ENCODE measurements around the gene SLC12A3.

Gene SLC12A3

DNA sequence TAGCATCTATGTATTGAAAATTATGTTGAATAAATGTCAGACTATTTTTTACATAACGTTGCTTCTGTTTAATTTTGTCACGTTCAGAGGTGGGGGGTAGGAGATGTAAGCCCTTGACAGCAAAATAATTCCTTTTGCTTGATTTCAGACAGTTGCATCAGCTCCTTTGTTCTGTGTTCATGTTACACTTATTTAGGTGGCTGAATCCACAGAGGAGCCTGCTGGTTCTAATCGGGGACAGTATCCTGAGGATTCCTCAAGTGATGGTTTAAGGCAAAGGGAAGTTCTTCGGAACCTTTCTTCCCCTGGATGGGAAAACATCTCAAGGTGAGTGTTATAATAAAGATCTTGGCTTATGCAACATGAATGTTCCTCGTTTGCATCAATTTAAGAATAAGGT is 71.5 kb downstream of the SLC12A3 start:
- Histone ChIP-seq H3F3A (ENCODE audit: low read depth) (no peaks in the 10 kb centered on the region), H3K9ac (ENCODE audit: low read depth, low read length, poor library complexity, severe bottlenecking) (peak overlapping the region; percentile 92), H4K20me1 (ENCODE audit: insufficient read depth, low read length, poor library complexity, severe bottlenecking) (peaks cover 40% of the 10 kb centered on the region), H3K9me2 (replicated peaks; ENCODE audit: low read depth, low read length) (no peaks in the 10 kb centered on the region), H3K9me3 (ENCODE audit: insufficient read depth, low read depth, low read length) (no peaks in the 10 kb centered on the region), H3K27me3 (ENCODE audit: insufficient read depth, low read length, poor library complexity, severe bottlenecking) (no peaks in the 10 kb centered on the region), H3K4me2 (ENCODE audit: low read depth, low read length, poor library complexity, severe bottlenecking) (peak overlapping the region; percentile 87), H2AFZ (ENCODE audit: low read length) (no peak overlapping the region), H3K79me2 (ENCODE audit: insufficient read depth, low read length) (peaks cover 70% of the 10 kb centered on the region), H3K4me3 (ENCODE audit: low read length, poor library complexity, severe bottlenecking) (peak overlapping the region; percentile 60), H3K36me3 (ENCODE audit: insufficient read depth, low read length) (peaks cover 60% of the 10 kb centered on the region; the same call in 1 of the 2 replicates), H3K4me1 (ENCODE audit: insufficient read depth, low read length, poor library complexity, severe bottlenecking) (peaks cover 46% of the 10 kb centered on the region)
- no peak for TF ChIP-seq EZH2phosphoT487 (IDR thresholded peaks at IDR 0.05; ENCODE audit: borderline replicate concordance)
- TF ChIP-seq, protein P1, sequence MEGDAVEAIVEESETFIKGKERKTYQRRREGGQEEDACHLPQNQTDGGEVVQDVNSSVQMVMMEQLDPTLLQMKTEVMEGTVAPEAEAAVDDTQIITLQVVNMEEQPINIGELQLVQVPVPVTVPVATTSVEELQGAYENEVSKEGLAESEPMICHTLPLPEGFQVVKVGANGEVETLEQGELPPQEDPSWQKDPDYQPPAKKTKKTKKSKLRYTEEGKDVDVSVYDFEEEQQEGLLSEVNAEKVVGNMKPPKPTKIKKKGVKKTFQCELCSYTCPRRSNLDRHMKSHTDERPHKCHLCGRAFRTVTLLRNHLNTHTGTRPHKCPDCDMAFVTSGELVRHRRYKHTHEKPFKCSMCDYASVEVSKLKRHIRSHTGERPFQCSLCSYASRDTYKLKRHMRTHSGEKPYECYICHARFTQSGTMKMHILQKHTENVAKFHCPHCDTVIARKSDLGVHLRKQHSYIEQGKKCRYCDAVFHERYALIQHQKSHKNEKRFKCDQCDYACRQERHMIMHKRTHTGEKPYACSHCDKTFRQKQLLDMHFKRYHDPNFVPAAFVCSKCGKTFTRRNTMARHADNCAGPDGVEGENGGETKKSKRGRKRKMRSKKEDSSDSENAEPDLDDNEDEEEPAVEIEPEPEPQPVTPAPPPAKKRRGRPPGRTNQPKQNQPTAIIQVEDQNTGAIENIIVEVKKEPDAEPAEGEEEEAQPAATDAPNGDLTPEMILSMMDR (conservative IDR thresholded peaks at IDR 0.05; ENCODE audit: low read length): no peak

DNA sequence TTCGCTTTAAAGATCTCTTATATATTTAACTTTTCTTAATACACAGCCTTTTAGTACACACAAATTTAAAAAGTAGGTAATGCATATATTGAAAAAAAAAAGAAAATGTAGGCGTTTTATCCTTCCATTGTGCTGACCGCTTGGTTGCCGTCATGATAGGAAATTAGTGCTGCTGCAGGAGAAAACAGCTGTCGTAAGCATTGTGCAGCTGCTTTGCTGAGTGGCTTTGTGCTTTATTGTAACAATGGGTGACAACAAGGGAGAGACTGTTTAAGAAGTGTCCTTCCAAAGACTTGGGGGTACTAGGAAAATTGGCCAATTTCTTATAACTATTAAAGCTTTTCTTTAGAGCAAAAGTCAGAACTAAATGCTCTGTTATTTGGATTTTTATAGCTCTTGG is 71.9 kb downstream of the SLC12A3 start:
- Histone ChIP-seq H3K9ac (ENCODE audit: low read depth, low read length, poor library complexity, severe bottlenecking) (peak overlapping the region; percentile 92), H2AFZ (ENCODE audit: low read length) (no peak overlapping the region), H3K4me1 (ENCODE audit: insufficient read depth, low read length, poor library complexity, severe bottlenecking) (peaks cover 46% of the 10 kb centered on the region), H3K4me2 (ENCODE audit: low read depth, low read length, poor library complexity, severe bottlenecking) (peak overlapping the region; percentile 87), H3K4me3 (ENCODE audit: low read length, poor library complexity, severe bottlenecking) (peak overlapping the region; percentile 60), H3K79me2 (ENCODE audit: insufficient read depth, low read length) (peaks cover 70% of the 10 kb centered on the region), H3K36me3 (ENCODE audit: insufficient read depth, low read length) (peaks cover 64% of the 10 kb centered on the region; the same call in 1 of the 2 replicates), H3K9me2 (replicated peaks; ENCODE audit: low read depth, low read length) (no peaks in the 10 kb centered on the region), H4K20me1 (ENCODE audit: insufficient read depth, low read length, poor library complexity, severe bottlenecking) (peaks cover 40% of the 10 kb centered on the region), H3F3A (ENCODE audit: low read depth) (no peaks in the 10 kb centered on the region), H3K9me3 (ENCODE audit: insufficient read depth, low read depth, low read length) (no peaks in the 10 kb centered on the region), H3K27me3 (ENCODE audit: insufficient read depth, low read length, poor library complexity, severe bottlenecking) (no peaks in the 10 kb centered on the region)
- TF ChIP-seq, protein P1 (conservative IDR thresholded peaks at IDR 0.05; ENCODE audit: low read length): no peak
- TF ChIP-seq EZH2phosphoT487 (IDR thresholded peaks at IDR 0.05; ENCODE audit: borderline replicate concordance): no peak

DNA sequence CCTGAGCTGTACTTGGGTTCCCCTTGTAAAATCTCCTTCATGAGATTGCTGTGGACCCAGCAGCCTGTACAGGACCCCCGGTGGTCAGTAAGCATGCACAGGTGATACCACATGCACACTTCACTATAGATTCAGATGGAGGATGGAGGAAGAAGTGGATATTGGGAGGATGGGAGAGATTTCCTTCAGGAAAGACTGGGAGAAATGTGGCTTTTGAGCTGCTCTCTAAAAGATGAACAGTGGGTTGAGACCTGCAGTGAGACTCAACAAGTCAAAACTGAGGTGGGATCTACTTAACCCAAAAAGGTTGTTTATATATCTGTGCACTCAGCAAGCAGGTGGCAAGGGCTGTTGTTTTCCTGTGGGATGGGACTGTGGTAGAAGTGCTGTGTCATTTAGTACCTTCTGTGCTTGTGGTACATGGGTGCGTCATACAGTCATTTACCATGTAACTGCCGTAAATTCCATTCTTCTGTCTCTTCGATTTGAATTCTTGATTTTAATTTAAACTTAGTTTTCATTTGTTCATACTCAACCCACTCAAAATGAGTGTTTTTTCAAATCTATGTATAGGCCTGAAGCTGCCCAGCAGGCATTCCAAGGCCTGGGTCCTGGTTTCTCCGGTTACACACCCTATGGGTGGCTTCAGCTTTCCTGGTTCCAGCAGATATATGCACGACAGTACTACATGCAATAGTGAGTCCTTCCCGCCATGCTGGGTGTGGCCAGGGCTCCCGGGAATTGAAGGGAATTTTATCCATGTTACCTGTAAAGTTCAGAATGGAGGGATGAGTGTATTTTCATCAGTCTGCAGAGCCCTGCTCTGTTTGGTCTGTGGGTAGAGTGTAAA is 73.9 kb downstream of the SLC12A3 start:
- no peaks in the 10 kb centered on the region for H3K27me3 ChIP-seq (ENCODE audit: insufficient read depth, low read length, poor library complexity, severe bottlenecking)
- H3K79me2 ChIP-seq (ENCODE audit: insufficient read depth, low read length): peaks cover 52% of the 10 kb centered on the region
- H3K4me2 ChIP-seq (ENCODE audit: low read depth, low read length, poor library complexity, severe bottlenecking): peak overlapping the region; percentile 48
- H3K4me1 ChIP-seq (ENCODE audit: insufficient read depth, low read length, poor library complexity, severe bottlenecking): peaks cover 36% of the 10 kb centered on the region
- H3F3A ChIP-seq (ENCODE audit: low read depth): no peaks in the 10 kb centered on the region
- no peak overlapping the region for H3K4me3 ChIP-seq (ENCODE audit: low read length, poor library complexity, severe bottlenecking)
- H2AFZ ChIP-seq (ENCODE audit: low read length): no peak overlapping the region
- H3K36me3 ChIP-seq (ENCODE audit: insufficient read depth, low read length): peaks cover 84% of the 10 kb centered on the region; the same call in 1 of the 2 replicates
- no peaks in the 10 kb centered on the region for H3K9me2 ChIP-seq (replicated peaks; ENCODE audit: low read depth, low read length)
- H4K20me1 ChIP-seq (ENCODE audit: insufficient read depth, low read length, poor library complexity, severe bottlenecking): peaks cover 29% of the 10 kb centered on the region
- no peaks in the 10 kb centered on the region for H3K9me3 ChIP-seq (ENCODE audit: insufficient read depth, low read depth, low read length)
- H3K9ac ChIP-seq (ENCODE audit: low read depth, low read length, poor library complexity, severe bottlenecking): no peak overlapping the region
- TF ChIP-seq, protein P1 (conservative IDR thresholded peaks at IDR 0.05; ENCODE audit: low read length): no peak
- no peak for TF ChIP-seq EZH2phosphoT487 (IDR thresholded peaks at IDR 0.05; ENCODE audit: borderline replicate concordance)
